Mesothelial cell of epicardium (in vitro differentiated cells): ENCODE measurements around the gene DES. TPM values are rescaled to one million over a fixed set of nuclear protein-coding genes. Genes with fewer than 3 reads are reported as not detected.

Source experiments
- DNase-seq, 2 experiments: peaks; one replicate each; pipeline ENCODE4 v3.0.0; 2021; ENCODE audit warnings: low spot score in 2 of 2; ENCODE audit not compliant: unreplicated experiment in 2 of 2
- H3K27ac Mint-ChIP-seq: 2 replicates; pipeline ENCODE4 v1.8.0; 2021; ENCODE audit warnings: mixed read lengths
- H3K27me3 Mint-ChIP-seq: 2 replicates; pipeline ENCODE4 v1.8.0; 2021; ENCODE audit warnings: low read depth, mixed read lengths
- H3K36me3 Mint-ChIP-seq: 2 replicates; pipeline ENCODE4 v1.8.0; 2021; ENCODE audit warnings: mixed read lengths
- H3K4me1 Mint-ChIP-seq: 2 replicates; pipeline ENCODE4 v1.8.0; 2021; ENCODE audit warnings: mixed read lengths
- H3K4me3 Mint-ChIP-seq: 2 replicates; pipeline ENCODE4 v1.8.0; 2021; ENCODE audit warnings: mild to moderate bottlenecking, moderate library complexity, mixed read lengths
- H3K9me3 Mint-ChIP-seq: 2 replicates; pipeline ENCODE4 v1.8.0; 2021; ENCODE audit warnings: mixed read lengths
- CTCF ChIP-seq: fragments of 200-600 bp; sonication (generic); IDR thresholded peaks from one replicate; pipeline ENCODE4 v1.5.0; 2021; ENCODE audit warnings: antibody characterized with exemption; ENCODE audit not compliant: unreplicated experiment
- total RNA-seq: library from RNA; stranded (reverse); gene quantifications from 3 replicates; pipeline ENCODE4 v1.2.1, GENCODE V29; 2021

Gene DES
- total RNA-seq, 1 donor from 2014 or later = 33.0 TPM

- Mint-ChIP-seq H3K27me3 (peaks cover 2% of the 10 kb centered on the region), H3K4me1 (peaks cover 8% of the 10 kb centered on the region), H3K9me3 (no peaks in the 10 kb centered on the region), H3K36me3 (no peaks in the 10 kb centered on the region), H3K27ac (no peak overlapping the region), H3K4me3 (no peak overlapping the region)
- no peak for TF ChIP-seq CTCF
- no peak for DNase-seq
Measured at GRCh38 chr2:219429958-219430606, 11.9 kb downstream of the DES start.

- Mint-ChIP-seq H3K36me3 (no peaks in the 10 kb centered on the region), H3K27me3 (peaks cover 4% of the 10 kb centered on the region), H3K4me1 (peaks cover 8% of the 10 kb centered on the region), H3K27ac (no peak overlapping the region), H3K9me3 (no peaks in the 10 kb centered on the region), H3K4me3 (no peak overlapping the region)
- TF ChIP-seq CTCF = no peak
- DNase-seq = no peak
Measured at GRCh38 chr2:219430633-219431615, 12.7 kb downstream of the DES start.

GRCh38 chr2:219433666-219434467, 15.7 kb downstream of the DES start:
- H3K4me3 Mint-ChIP-seq = peak overlapping the region; percentile 15
- no peak for DNase-seq
- H3K27ac Mint-ChIP-seq = no peak overlapping the region
- H3K36me3 Mint-ChIP-seq = no peaks in the 10 kb centered on the region
- no peaks in the 10 kb centered on the region for H3K9me3 Mint-ChIP-seq
- H3K4me1 Mint-ChIP-seq = peaks cover 8% of the 10 kb centered on the region
- no peak for TF ChIP-seq CTCF
- H3K27me3 Mint-ChIP-seq = peaks cover 5% of the 10 kb centered on the region

- H3K36me3 Mint-ChIP-seq = no peaks in the 10 kb centered on the region
- DNase-seq = no peak
- H3K4me3 Mint-ChIP-seq = peak overlapping the region; percentile 15
- H3K4me1 Mint-ChIP-seq = peaks cover 5% of the 10 kb centered on the region
- peaks cover 5% of the 10 kb centered on the region for H3K27me3 Mint-ChIP-seq
- H3K27ac Mint-ChIP-seq = no peak overlapping the region
- TF ChIP-seq CTCF = no peak
- no peaks in the 10 kb centered on the region for H3K9me3 Mint-ChIP-seq
Measured at GRCh38 chr2:219434468-219434717, 16.2 kb downstream of the DES start.

GRCh38 chr2:219434718-219435525, 16.7 kb downstream of the DES start, which contains the start of gene SPEG:
SPEG (plus strand) TSS chr2:219434843; CDS start chr2:219434978, 135 bp downstream.
- H3K36me3 Mint-ChIP-seq = no peaks in the 10 kb centered on the region
- peaks cover 5% of the 10 kb centered on the region for H3K27me3 Mint-ChIP-seq
- peaks cover 5% of the 10 kb centered on the region for H3K4me1 Mint-ChIP-seq
- H3K27ac Mint-ChIP-seq = no peak within 1 kb of the TSS
- peak within 1 kb of the TSS; percentile 15 for H3K4me3 Mint-ChIP-seq
- H3K9me3 Mint-ChIP-seq = no peaks in the 10 kb centered on the region
- no peak for DNase-seq
- no peak for TF ChIP-seq CTCF
